HG03457 (cell line): ENCODE measurements around the gene CEBPZOS.
A peak's percentile ranks its signal among the peaks of the same experiment; 100 is the strongest.

ENCODE experiments used
- ATAC-seq: cut with Tn5 transposase; IDR thresholded peaks from one replicate; pipeline ENCODE4 v1.9.1; 2021; ENCODE audit warnings: moderate number of reproducible peaks; ENCODE audit not compliant: unreplicated experiment

Gene CEBPZOS

GRCh38 chr2:37231241-37232130, 35.2 kb downstream of the CEBPZOS start, which contains the start of the genes CEBPZ and NDUFAF7:
Gene CEBPZ, minus strand, starts transcription at chr2:37231596. Its CDS starts 29 bp downstream, at chr2:37231567.
Gene NDUFAF7, plus strand, starts transcription at chr2:37231658. Its CDS starts 48 bp downstream, at chr2:37231706.
- ATAC-seq: peak; percentile 88

DNA sequence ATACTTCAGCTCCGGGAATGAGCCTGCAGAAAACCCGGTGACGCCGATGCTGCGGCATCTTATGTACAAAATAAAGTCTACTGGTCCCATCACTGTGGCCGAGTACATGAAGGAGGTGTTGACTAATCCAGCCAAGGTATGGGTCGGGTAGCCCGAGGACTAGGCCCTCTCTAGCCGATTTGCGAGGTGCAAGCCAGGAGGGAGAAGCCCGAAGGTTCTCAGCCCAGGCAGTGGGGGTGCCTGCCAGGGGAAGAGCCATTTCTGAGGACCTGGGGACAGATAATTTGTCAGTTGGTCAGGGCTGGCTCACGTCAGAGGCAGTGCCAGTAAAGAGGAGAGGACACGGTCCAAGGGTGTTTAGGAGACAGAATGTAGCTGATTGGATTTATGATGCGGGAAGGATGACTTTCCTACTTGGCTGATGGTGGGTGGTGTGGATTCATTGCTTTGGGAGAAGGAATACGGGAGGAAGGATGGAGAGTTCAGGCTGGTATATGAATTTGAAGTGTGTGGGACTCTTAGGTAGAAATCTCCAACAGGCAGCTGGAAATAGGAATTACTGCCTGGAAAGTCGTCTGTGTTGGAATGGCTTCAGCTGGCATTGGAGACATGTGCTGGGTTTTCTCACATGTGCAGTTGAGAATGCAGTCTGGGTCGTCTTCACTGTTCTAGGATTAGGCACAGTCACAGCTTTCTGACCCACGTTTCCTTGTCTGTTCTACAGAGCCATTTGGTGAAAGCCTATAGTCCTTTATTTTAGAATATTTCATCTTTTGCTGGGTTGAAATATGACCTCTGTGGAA, 36.0 kb downstream of the CEBPZOS start:
- no peak for ATAC-seq

GRCh38 chr2:37243435-37243834, 47.1 kb downstream of the CEBPZOS start:
- ATAC-seq: no peak

DNA sequence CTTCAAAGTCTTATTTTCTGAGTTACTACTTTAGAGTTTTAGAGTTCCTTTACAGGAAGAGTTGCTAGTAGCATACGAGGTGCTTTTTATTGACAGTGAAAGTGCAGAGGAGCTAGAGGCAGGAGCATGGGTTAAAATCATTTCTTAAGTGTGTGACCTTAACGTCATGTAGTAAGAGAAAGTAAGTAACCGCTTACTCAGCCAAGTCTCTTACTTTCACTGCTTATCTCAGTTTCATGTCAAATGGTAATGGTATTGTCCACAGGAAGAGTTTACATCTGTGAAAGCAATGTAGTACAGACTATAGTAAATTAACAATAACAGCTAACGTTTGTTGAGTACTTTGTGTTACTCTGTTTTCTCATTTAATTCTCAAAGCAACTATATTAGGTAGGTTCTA, 47.7 kb downstream of the CEBPZOS start:
- ATAC-seq: no peak

DNA sequence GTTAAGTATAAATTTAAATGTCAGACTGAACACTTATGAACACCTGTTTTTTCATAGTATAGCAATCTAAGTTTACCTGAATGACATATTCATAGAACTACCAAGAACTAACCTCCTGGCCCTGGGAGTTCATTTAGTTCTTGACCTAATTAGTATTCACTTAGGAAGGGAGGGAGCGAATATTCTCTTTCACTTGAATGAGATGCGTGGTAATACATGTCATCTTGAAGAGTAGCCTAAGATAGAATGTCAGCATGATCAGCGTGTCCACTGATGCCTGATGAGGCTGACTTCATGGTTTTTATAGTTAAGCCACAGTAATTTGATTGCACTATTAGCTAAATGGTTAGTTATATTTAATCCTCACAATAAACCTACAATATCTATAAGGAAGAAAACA, 48.5 kb downstream of the CEBPZOS start:
- ATAC-seq: no peak

DNA sequence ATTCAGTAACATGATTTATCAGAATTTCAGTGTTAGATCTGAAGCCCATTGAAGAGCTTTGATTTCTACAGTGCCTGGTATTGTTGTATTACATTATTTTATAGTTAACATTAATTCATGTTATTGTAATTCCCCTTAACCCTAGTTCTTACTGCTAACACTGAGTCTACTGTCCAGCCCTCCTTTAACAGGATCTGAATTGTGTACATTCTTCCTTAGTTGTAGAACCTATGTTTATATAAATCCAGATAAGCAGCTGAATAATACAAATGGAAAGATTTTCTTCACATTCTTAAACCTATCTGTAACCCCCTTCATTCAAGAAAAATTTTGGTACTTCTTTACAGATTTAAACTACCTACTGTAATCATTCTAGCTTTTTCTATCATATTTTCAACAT, 49.9 kb downstream of the CEBPZOS start:
- ATAC-seq: no peak

- ATAC-seq: no peak
These were observed 54.8 kb downstream of the CEBPZOS start for GRCh38 chr2:37250869-37251740.
